ENCODE data around the gene RASSF3.
A peak's percentile ranks its signal among the peaks of the same experiment; 100 is the strongest.
"Not testable (repeated sequence)": the region's sequence is repeated elsewhere in the genome, so short reads cannot be mapped to it uniquely, and the experiment has no call there.

Gene RASSF3, protein sequence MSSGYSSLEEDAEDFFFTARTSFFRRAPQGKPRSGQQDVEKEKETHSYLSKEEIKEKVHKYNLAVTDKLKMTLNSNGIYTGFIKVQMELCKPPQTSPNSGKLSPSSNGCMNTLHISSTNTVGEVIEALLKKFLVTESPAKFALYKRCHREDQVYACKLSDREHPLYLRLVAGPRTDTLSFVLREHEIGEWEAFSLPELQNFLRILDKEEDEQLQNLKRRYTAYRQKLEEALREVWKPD

DNA sequence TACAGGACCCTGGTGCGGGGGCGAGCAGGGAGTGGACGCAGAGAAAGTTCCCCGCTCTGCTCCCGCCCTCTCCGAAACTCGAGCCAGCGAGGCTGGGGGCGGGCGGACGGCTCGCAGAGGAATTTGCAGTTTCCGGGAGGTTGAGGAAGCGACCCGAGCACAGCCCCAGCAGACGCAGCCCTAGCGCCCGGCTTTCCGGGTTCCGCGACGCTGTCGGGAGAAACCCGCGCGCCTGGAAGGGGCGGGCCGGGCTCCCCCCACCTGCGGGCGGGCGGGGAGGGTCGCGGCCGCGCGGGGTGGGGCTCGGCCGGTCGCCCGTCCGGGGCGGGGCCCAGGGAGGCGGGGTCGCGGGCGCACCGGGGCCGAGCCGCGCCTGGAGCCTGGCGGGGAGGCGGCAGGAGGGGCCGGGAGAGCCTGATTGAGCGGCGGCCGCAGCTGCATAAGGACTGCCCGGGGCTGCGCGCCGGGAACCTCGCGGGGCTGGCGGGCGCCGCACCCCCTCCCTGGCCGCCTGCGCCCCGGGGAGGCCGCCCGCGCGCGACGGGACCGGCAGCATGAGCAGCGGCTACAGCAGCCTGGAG is at the start of gene RASSF3:
TSS of gene RASSF3 (plus strand) at position 417 of the 581 bp plus-strand sequence. CDS start at position 555, 138 bp downstream.
- DNase-seq = peak; percentile 83 to 88

DNA sequence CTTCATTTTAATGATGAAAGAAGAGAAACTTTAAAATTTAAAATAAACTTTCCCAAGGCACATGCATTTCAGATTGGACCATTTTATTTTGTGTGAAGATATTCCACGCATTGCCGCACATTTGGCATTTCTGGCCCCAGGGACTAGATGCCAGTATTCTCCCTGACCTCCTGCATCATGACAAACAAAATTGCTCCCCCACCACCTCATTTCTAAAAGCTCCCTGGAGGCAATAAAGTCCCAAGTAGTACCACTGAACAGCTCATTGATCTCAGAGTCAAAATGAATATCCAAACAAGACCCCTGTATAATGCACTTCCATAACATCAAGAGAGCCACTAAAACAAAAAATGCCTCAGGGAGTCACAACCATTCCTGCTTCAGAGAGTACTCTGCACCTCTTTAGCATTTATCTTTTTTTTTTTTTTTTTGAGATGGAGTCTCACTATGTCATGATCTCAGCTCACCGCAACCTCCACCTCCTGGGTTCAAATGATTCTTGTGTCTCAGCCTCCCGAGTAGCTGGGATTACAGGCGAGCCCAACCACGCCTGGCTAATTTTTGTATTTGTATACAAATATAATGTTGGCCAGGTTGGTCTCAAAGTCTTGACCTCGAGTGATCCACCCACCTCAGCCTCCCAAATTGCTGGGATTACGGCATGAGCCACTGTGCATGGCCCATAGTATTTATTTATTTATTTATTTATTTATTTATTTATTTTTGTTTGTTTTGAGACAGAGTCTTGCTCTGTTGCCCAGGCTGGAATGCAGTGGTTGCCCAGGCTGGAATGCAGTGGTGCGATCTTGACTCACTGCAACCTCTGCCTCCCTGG is 48.8 kb upstream of the RASSF3 start:
- no peak for DNase-seq

GRCh38 chr12:64566122-64566521 is 44.2 kb upstream of the RASSF3 start:
- DNase-seq = no peak

DNA sequence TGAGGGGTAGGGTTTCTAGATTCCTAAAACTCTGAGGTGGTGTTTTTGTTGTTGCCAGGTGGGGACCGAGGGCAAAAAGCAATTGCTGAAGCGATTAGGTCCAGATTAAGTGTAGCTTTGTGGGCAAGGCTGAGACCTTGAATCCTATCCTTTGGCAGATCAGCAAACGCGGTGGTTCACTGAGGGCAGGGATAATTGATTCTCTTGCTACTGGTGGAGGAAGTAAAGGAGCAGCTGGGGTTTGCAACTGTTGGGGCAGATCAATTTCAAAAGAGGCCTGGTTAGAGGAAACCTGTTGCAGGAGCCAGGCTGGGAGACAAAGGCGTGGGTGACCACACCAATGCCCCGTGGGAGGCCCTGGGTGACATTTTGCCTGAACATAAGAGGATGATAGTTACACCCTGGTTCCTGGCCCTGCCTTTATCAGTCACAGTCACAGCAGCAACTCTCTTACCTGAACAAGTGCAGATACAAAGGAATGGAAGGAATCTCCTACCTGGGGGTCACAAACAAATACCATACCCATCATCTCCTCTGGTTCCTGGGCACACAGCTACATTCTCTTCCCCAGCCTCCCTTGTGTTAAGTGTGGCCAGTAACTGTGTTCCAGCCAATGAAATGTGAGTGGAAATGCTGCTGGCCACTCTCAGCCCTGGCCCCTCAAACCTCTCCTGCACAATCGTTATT is 43.3 kb upstream of the RASSF3 start:
- peak; percentile 12 to 15 for DNase-seq

GRCh38 chr12:64567570-64567969 is 42.7 kb upstream of the RASSF3 start:
- DNase-seq = no peak

GRCh38 chr12:64568298-64568697 is 42.0 kb upstream of the RASSF3 start:
- no peak for DNase-seq

DNA sequence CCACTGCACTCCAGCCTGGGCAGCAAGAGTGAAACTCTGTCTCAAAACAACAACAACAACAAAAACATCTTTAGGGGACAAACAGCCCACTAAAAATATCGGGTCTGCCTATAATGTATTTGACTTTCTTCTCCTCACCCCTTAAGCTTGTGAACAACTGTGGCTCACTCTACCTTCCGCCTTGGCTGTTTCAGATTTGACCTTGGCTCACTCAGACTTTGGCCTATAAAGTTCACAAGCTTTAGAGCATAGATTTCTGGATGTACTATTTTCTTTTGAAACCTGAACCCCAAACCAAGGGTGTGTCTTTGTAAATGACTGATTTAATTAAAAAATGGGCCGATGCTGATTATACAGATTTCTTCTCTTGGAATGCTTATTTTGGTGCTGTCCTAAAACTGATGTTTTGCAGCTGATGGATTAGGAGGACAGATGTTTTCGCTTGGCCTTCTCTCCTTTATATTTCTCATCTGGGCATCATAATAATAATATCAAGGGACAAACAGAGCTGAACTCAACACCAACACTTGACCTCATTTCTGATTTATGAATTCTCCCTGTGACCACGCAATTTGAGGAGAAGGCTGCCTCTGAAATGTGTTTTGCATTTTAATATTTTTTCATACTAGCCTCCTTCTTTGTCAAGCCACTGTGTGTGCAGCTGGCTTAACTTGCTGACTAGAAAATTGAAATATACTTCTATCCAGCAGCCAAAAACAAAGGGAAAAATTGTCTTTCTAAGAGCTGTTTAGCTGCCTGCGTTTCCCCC is 40.2 kb upstream of the RASSF3 start:
- DNase-seq = no peak

DNA sequence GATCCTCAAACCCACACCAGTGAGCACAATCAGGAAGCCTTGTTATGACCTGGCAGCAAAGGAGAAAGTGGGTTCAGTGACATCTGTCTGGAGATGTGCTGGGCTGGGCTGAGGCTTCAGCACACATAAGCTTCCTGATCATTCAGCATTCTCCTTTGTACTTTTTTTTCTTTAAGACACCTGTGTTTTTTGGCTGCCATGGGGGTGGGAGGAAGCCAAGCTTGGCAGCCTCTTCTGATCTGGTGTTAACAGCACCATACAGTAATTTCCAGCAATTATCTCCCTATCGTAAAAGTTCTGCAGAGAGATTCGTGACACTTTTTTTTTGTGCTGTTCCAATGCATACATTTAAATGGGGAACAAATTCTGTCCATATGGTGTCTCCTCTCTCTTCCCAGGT is 38.9 kb upstream of the RASSF3 start:
- DNase-seq = no peak

- no peak for DNase-seq
Measured at GRCh38 chr12:64572241-64572640, 38.1 kb upstream of the RASSF3 start.

GRCh38 chr12:64574837-64575236 is 35.5 kb upstream of the RASSF3 start:
- DNase-seq = no peak

DNA sequence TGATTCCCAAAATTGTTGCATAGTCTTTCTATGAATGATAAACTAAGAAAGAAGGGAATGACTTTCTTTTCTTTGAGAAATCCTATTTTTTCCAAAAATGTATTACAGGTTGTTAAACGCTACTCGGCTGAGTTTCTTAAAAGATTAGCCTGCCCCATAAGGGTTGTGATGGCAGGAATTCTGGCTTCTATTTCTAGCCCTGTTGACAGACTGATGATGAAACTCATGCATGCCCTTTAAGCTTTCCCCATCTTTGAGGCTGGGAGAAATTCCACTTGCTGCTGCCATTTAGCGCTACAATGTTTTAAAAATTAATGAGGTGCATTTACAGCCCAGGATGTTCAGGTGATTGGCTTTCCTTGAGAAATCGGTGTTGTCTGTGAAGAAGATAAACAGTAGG is 33.2 kb upstream of the RASSF3 start:
- DNase-seq = no peak

DNA sequence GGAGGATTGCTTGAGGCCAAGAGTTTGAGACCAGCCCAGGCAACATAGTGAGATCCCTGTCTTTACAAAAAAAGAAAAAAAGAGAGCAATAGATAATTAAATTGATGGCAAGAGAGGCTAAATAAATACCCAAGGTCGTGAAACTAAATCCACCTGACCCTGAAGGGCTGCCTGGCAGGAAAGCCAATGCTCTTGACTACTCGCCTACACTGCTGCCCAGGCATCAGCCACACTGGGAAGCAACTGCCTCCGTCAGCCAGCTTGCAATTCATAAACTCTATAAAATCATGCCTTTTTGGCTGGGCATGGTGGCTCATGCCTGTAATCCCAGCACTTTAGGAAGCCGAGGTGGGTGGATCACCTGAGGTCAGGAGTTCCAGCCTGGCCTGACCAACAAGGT is 31.7 kb upstream of the RASSF3 start:
- DNase-seq = no peak

DNA sequence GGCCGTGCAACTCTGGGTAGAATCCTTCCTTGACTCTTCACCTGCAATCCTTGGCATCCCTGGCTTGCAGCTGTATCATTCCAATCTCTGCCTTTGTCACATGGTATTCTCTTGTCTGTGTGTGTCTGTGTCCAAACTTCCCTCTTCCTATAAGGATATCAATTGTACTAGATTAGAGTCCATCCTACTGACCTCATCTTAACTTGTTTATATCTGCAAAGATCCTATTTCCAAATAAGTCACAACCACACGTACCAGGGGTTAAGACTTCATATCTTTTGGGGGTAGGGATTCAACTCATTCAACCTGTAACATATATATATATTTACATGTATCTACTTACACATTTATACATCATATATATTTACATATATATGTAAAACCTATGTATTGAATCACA is 29.6 kb upstream of the RASSF3 start:
- no peak for DNase-seq

- no peak for DNase-seq
Measured at GRCh38 chr12:64582114-64582513, 28.2 kb upstream of the RASSF3 start.

DNA sequence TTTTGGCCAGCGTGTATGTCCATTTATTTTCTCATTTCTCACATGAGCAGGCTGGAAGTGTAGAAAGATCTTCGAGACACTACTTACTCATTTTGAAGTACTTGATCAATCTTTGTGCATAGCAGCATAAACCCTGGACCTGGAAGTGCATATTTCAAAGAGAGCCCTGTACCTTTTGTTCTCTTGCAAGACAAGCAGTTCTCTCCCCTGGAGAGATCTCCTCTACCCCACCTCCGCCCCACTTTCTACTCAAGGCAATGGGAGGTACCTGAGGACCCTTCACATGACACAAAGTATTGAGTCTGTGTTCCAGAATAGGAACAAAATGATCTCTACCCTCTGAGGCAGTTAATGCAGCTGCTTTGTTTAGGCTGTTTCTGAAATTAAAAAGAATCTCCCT is 27.4 kb upstream of the RASSF3 start:
- no peak for DNase-seq

- DNase-seq = not testable (repeated sequence)
Measured at GRCh38 chr12:64583395-64583770, 26.9 kb upstream of the RASSF3 start.

DNA sequence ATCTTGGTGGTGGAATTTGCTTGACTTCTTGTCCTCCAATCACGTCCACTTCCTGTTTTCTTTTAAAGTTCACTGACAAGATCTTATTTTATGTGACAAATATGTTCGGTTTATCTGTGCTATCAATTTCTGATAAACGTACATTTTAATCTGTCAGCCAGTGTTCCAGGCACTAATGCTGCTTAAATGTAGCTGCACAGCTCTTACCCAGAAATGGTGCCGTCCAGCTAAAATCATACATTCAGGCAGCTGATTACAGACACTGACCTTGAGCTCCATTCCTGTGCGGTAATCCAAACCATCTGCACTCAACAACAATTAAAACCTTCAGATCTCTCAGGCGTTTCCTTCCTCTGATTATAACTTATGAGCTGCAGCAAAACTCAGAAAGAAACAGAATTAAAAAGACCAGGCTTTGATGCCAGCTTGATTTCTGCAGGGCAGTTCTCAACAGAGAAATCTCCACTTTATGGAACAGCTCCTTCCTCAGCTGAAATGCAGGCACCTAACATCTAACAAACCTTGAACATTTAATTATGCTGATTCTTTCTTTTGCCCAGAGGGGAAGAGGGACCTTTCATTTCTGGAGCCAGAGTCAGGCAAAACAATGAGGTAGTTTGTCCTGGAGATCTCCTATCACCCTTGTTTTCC is 26.4 kb upstream of the RASSF3 start:
- DNase-seq = peak in 1 of 2 experiments; percentile 16

DNA sequence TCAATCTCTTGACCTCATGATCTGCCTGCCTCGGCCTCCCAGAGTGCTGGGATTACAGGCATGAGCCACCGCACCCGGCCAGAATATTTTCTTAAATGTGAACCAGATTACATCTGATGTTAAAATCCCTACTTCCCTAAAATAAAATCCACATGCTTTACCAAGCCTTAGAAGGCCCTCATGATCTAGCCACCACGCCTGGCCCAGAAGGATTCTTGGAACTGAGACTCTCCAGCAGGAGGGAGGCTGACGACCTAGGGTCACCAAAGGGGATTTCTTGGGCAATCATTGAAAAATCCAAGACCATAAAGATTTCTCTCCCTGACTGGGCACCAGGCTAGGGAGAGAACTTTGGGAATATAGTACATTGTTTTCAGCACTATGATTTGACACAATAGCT is 25.2 kb upstream of the RASSF3 start:
- DNase-seq = no peak

DNA sequence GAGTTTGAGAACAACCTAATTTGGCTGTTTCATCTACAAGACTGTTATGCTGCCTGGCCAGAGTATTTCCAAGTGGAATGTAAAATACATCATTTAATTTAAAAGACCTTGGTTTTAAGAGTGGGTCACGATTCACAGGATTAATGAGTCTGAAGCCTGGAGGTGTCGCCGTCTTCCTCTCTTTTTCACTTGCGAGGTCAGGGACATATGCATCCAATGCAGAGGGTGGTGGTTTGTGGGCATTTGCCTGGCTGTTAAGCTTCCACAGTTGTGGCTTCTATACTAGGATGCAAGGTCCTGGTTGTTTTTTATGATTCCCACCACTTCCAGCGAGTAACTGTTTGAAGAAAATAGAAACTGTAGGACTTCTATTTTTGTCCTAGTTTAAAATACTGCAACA is 22.8 kb upstream of the RASSF3 start:
- DNase-seq = no peak

GRCh38 chr12:64590183-64590582 is 20.1 kb upstream of the RASSF3 start:
- DNase-seq = no peak

DNA sequence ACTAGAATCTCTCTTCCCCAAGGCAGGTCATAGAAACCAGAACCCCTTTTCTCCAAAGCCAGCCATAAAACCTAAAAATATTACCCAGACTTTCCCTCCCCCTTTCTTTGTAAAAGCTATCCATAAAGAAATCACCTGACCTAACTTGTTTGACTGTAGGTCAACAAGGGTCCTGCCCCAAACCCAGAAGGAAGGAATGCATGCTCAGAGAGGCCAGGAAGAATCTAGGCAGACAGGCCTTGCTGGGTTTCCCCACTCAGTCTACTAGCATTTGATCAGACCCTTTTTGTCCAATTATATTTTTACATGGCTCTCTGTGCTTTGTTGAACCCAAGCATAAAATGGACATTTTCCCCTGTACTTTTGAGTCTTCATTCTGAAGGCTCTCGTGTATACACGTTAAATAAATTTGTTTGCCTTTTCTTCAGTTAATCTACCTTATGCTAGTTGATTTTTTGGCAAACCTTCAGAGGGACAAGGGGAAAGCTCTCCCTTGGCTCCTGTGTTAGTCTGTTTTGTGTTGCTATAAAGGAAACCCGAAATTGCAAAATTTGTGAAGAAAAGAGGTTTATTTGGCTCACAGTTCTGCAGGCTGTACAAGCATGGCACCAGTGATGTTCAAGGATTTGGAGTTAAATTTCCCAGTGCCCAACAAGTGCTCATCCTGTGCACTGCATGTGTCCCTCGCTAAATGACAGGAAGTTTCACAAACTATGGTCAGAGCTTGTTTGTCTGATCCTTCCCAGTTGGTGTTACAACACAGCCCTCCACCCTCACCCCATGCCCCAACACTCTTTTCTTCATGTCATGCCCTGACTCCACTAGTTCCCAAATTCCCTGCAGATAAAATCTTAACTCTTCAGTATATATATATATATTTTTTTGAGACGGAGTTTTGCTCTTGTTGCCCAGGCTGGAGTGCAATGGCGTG is 14.2 kb upstream of the RASSF3 start:
- DNase-seq = peak; percentile 41 to 51

All from Kasumi-1 (cell line).